ENCODE results near the gene A2ML1.
"Not testable (repeated sequence)": the region's sequence is repeated elsewhere in the genome, so short reads cannot be mapped to it uniquely, and the experiment has no call there.

The A2ML1 gene

GRCh38 chr12:8818526-8818925 is 3.9 kb upstream of the A2ML1 start:
- H3K36me3 ChIP-seq (ENCODE audit: control insufficient read depth in 1 of 2, insufficient read depth in 2 of 2, low read length in 2 of 2): no peaks in the 10 kb centered on the region
- no peaks in the 10 kb centered on the region for H3K9me3 ChIP-seq (ENCODE audit: control insufficient read depth in 1 of 2, low read length in 2 of 2)
- H3K27me3 ChIP-seq (ENCODE audit: low read depth, low read length): no peaks in the 10 kb centered on the region
- H3K4me3 ChIP-seq (ENCODE audit: low read depth in 1 of 2, low read length in 2 of 2): no peak overlapping the region
- H3K4me1 ChIP-seq (ENCODE audit: control insufficient read depth in 1 of 2, insufficient read depth in 2 of 2, low read length in 2 of 2): no peaks in the 10 kb centered on the region
- no peak overlapping the region for H3K27ac ChIP-seq (ENCODE audit: low read length)

DNA sequence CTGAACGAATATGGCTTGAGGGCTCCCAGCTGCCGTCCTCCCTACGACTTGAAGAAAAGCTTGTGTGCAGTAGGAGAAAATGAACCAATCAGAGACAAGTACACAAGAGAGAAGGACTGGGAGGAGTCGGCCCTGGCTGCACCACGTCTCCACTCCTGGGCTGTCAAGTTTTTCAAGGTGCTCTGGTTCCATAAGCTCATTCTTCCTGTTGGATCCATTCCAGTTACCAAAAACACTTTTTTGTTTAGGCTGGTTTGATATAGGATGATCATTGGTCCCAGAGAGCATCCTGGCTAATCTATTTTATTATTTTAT is 2.8 kb upstream of the A2ML1 start:
- Histone ChIP-seq H3K4me3 (ENCODE audit: low read depth in 1 of 2, low read length in 2 of 2) (no peak overlapping the region), H3K36me3 (ENCODE audit: control insufficient read depth in 1 of 2, insufficient read depth in 2 of 2, low read length in 2 of 2) (no peaks in the 10 kb centered on the region), H3K4me1 (ENCODE audit: control insufficient read depth in 1 of 2, insufficient read depth in 2 of 2, low read length in 2 of 2) (no peaks in the 10 kb centered on the region), H3K9me3 (ENCODE audit: control insufficient read depth in 1 of 2, low read length in 2 of 2) (no peaks in the 10 kb centered on the region), H3K27ac (ENCODE audit: low read length) (no peak overlapping the region), H3K27me3 (ENCODE audit: low read depth, low read length) (no peaks in the 10 kb centered on the region)

DNA sequence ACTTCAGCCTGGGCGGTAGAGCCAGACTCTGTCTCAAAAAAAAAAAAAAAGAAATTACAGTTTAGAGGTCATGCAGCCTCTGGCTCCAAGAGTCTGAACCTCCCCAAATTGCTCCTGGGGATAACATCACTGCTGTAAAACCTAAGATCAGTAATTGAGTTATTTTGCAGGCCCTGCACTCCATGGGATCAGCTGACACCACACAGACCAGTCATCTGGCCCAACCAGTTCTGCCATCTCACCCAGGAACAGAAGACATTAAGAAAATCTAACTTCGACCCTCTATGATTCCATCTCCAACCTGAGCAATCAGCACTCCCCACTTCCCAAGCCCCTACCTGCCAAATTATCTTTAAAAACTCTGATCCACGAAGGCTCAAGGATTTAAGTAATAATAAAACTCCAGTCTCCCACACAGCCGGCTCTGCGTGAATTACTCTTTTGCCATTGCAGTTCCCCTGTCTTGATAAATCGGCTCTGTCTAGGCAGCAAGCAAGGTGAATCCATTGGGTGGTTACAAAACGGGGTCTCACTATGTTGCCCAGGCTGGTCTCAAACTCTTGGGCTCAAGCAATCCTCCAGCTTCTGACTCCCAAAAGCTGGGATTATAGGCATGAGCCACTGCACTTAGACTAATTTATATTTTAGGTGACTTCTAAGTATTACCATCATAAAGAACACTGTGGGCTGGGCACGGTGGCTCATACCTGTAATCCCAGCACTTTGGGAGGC is 1.6 kb upstream of the A2ML1 start:
- H3K4me3 ChIP-seq (ENCODE audit: low read depth in 1 of 2, low read length in 2 of 2); H3K27me3 ChIP-seq (ENCODE audit: low read depth, low read length); H3K9me3 ChIP-seq (ENCODE audit: control insufficient read depth in 1 of 2, low read length in 2 of 2); H3K4me1 ChIP-seq (ENCODE audit: control insufficient read depth in 1 of 2, insufficient read depth in 2 of 2, low read length in 2 of 2); H3K36me3 ChIP-seq (ENCODE audit: control insufficient read depth in 1 of 2, insufficient read depth in 2 of 2, low read length in 2 of 2); H3K27ac ChIP-seq (ENCODE audit: low read length): not testable (repeated sequence)

DNA sequence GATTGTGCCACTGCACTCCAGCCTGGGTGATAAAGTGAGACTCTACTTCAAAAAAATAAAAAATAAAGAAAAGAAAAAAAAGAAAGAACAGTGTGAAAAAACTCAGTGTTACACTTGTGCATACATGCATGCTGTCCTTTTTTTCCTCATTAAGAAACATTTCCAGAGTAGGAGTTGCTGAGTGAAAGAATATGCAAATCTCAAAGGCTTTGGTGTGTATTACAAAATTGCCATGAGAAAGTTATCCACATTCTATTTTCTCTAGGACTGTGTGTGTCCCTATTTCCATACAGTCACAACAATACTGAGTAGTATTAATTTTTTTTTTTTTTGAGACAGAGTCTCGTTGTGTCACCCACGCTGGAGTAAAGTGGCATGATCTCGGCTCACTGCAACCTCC is 830 bp upstream of the A2ML1 start:
- Histone ChIP-seq H3K27me3 (ENCODE audit: low read depth, low read length) (no peaks in the 10 kb centered on the region), H3K27ac (ENCODE audit: low read length) (no peak overlapping the region), H3K4me1 (ENCODE audit: control insufficient read depth in 1 of 2, insufficient read depth in 2 of 2, low read length in 2 of 2) (no peaks in the 10 kb centered on the region), H3K36me3 (ENCODE audit: control insufficient read depth in 1 of 2, insufficient read depth in 2 of 2, low read length in 2 of 2) (no peaks in the 10 kb centered on the region), H3K4me3 (ENCODE audit: low read depth in 1 of 2, low read length in 2 of 2) (no peak overlapping the region), H3K9me3 (ENCODE audit: control insufficient read depth in 1 of 2, low read length in 2 of 2) (no peaks in the 10 kb centered on the region)

DNA sequence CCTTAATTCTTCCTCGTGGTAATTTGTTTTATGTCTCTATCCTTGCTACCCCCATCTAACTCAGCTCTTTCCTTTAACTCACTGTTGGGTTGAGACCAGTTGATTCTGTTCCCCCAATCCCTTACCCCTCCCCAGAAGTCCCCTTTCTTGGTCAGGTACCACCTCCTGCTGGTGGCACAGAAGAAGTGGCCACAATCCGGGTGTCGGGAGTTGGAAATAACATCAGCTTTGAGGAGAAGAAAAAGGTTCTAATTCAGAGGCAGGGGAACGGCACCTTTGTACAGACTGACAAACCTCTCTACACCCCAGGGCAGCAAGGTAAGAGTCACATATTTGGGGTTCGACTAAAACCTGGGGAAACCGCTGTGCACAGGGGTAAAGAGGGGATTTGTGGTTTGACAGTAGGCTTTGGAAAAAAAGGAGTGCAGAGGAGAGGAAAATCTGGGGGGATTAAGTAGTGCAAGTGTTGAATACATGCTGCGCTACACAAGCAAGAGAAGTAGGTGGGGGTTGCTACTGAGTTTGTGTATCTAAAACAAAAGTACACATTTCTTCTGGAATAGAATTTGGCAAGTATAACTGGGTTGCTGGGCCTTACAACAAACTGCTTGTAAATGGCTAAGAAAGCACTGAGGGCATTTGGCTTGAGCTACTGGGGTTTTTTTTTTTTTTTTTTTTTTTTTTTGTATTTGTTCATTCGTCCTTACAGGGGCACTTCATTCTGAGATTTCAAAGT is 1.3 kb downstream of the A2ML1 start:
- no peak overlapping the region for H3K27ac ChIP-seq (ENCODE audit: low read length)
- no peaks in the 10 kb centered on the region for H3K27me3 ChIP-seq (ENCODE audit: low read depth, low read length)
- no peaks in the 10 kb centered on the region for H3K4me1 ChIP-seq (ENCODE audit: control insufficient read depth in 1 of 2, insufficient read depth in 2 of 2, low read length in 2 of 2)
- no peak overlapping the region for H3K4me3 ChIP-seq (ENCODE audit: low read depth in 1 of 2, low read length in 2 of 2)
- no peaks in the 10 kb centered on the region for H3K36me3 ChIP-seq (ENCODE audit: control insufficient read depth in 1 of 2, insufficient read depth in 2 of 2, low read length in 2 of 2)
- no peaks in the 10 kb centered on the region for H3K9me3 ChIP-seq (ENCODE audit: control insufficient read depth in 1 of 2, low read length in 2 of 2)

GRCh38 chr12:8827551-8828256 is 5.3 kb downstream of the A2ML1 start:
- no peak overlapping the region for H3K4me3 ChIP-seq (ENCODE audit: low read depth in 1 of 2, low read length in 2 of 2)
- no peaks in the 10 kb centered on the region for H3K9me3 ChIP-seq (ENCODE audit: control insufficient read depth in 1 of 2, low read length in 2 of 2)
- no peaks in the 10 kb centered on the region for H3K4me1 ChIP-seq (ENCODE audit: control insufficient read depth in 1 of 2, insufficient read depth in 2 of 2, low read length in 2 of 2)
- no peaks in the 10 kb centered on the region for H3K36me3 ChIP-seq (ENCODE audit: control insufficient read depth in 1 of 2, insufficient read depth in 2 of 2, low read length in 2 of 2)
- no peak overlapping the region for H3K27ac ChIP-seq (ENCODE audit: low read length)
- H3K27me3 ChIP-seq (ENCODE audit: low read depth, low read length): no peaks in the 10 kb centered on the region

DNA sequence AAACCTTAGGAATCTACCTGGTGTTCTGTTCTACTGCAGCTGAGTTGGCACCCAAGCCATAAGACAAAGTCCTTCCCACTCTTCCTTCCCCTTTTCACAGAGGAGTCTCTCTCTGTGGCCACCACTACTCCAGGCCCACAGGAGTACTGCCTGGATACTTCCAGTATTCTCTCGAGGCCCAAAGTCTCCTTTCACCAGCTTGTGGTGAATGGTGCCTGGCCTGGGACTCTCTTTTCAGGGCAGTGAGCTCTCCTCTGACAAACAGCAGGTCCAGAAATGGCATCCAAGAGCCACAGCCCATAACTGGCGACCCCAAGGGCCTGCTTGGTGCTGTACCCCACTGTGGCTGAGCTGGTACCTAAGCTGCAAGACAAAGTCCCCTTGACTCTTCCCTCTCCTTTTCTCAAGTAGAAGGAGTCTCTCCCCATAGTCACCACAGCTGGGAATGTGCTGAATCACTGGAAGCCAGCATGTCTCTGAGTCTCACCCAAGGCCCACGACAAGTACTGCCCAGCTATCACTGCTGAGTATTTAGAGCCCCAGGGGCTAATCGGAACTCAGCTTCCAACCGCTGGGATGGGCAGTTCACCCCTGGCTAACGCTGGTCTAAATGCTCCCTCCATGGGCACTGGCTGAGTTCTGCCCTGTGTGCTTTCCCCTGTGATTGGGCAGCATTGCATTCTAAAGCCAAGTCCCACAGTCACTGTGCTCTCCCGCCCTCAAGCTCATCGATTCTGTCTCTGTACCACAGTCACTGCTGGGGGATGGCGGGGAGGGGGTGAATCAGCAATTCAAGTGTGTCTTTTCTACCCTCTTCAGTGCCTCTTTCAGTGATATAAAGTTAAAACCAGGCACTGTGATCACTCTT is 6.1 kb downstream of the A2ML1 start:
- no peak overlapping the region for H3K4me3 ChIP-seq (ENCODE audit: low read depth in 1 of 2, low read length in 2 of 2)
- no peaks in the 10 kb centered on the region for H3K4me1 ChIP-seq (ENCODE audit: control insufficient read depth in 1 of 2, insufficient read depth in 2 of 2, low read length in 2 of 2)
- H3K9me3 ChIP-seq (ENCODE audit: control insufficient read depth in 1 of 2, low read length in 2 of 2): no peaks in the 10 kb centered on the region
- H3K27ac ChIP-seq (ENCODE audit: low read length): no peak overlapping the region
- no peaks in the 10 kb centered on the region for H3K27me3 ChIP-seq (ENCODE audit: low read depth, low read length)
- H3K36me3 ChIP-seq (ENCODE audit: control insufficient read depth in 1 of 2, insufficient read depth in 2 of 2, low read length in 2 of 2): no peaks in the 10 kb centered on the region

- no peak overlapping the region for H3K4me3 ChIP-seq (ENCODE audit: low read depth in 1 of 2, low read length in 2 of 2)
- H3K27me3 ChIP-seq (ENCODE audit: low read depth, low read length): no peaks in the 10 kb centered on the region
These were observed 6.7 kb downstream of the A2ML1 start for GRCh38 chr12:8829125-8829518.

DNA sequence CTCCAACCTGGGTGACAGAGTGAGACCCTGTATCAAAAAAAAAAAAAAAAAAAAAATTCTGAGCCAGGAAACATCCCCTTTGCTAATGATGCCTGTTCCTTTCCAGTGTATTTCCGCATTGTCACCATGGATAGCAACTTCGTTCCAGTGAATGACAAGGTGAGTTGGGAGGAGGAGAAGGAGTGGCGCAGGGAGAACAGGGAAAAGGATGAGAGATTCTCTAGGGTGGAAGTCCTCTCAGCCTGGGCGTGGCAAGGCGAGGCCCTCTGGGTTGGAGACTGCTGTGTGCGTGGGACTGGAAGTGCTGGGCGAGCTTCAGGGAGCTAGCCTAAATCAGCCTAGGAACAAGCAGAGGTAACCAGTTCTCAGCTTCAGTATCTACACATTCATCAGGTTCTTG is 7.2 kb downstream of the A2ML1 start:
- Histone ChIP-seq H3K36me3 (ENCODE audit: control insufficient read depth in 1 of 2, insufficient read depth in 2 of 2, low read length in 2 of 2) (no peaks in the 10 kb centered on the region), H3K4me1 (ENCODE audit: control insufficient read depth in 1 of 2, insufficient read depth in 2 of 2, low read length in 2 of 2) (no peaks in the 10 kb centered on the region), H3K4me3 (ENCODE audit: low read depth in 1 of 2, low read length in 2 of 2) (no peak overlapping the region), H3K27ac (ENCODE audit: low read length) (no peak overlapping the region), H3K9me3 (ENCODE audit: control insufficient read depth in 1 of 2, low read length in 2 of 2) (no peaks in the 10 kb centered on the region), H3K27me3 (ENCODE audit: low read depth, low read length) (no peaks in the 10 kb centered on the region)

More at GRCh38 chr12:8829125-8829518, 6.7 kb downstream of the A2ML1 start:
- no peaks in the 10 kb centered on the region for H3K4me1 ChIP-seq (ENCODE audit: control insufficient read depth in 1 of 2, insufficient read depth in 2 of 2, low read length in 2 of 2)
- no peaks in the 10 kb centered on the region for H3K36me3 ChIP-seq (ENCODE audit: control insufficient read depth in 1 of 2, insufficient read depth in 2 of 2, low read length in 2 of 2)
- H3K27ac ChIP-seq (ENCODE audit: low read length): no peak overlapping the region
- no peaks in the 10 kb centered on the region for H3K9me3 ChIP-seq (ENCODE audit: control insufficient read depth in 1 of 2, low read length in 2 of 2)

DNA sequence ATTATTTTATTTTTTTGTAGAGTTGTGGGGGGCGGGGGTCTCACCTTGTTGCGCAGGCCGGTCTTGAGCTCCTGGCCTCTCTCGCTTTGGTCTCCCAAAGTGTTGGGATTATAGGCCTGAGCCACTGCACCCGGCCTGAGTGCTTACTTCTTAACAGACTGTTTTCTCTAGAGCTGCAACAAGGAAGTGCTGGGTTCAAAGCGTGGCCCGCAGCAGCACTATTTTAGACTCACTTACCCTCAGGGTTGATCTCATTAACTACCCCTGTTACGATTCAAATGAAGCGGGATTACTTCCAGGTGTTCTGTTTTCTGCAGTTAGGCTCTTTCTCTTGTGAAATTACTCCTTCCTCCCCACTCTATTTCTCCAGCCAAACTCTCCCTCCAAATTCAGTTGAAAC is 8.7 kb downstream of the A2ML1 start:
- Histone ChIP-seq H3K4me3 (ENCODE audit: low read depth in 1 of 2, low read length in 2 of 2) (no peak overlapping the region), H3K4me1 (ENCODE audit: control insufficient read depth in 1 of 2, insufficient read depth in 2 of 2, low read length in 2 of 2) (no peaks in the 10 kb centered on the region), H3K27ac (ENCODE audit: low read length) (no peak overlapping the region), H3K9me3 (ENCODE audit: control insufficient read depth in 1 of 2, low read length in 2 of 2) (no peaks in the 10 kb centered on the region), H3K27me3 (ENCODE audit: low read depth, low read length) (no peaks in the 10 kb centered on the region), H3K36me3 (ENCODE audit: control insufficient read depth in 1 of 2, insufficient read depth in 2 of 2, low read length in 2 of 2) (no peaks in the 10 kb centered on the region)

DNA sequence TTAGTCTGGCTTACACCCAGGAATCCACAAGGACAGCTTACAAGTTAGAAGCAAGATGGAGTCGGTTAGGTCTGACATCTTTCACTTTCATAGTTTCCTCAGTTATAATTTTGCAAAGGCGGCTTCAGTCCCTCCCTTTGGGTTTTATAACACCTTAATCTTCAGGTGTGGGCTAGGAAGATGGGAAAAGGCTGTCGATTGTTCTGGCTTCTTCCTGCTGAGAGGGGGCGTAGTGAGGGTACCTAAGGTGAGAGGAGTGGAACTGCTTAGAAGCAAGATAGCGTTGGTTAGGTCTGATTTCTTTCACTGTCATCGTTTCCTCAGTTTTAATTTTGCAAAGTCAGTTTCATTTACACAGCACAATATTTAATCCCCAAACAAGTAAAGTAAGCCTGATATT is 10.1 kb downstream of the A2ML1 start:
- Histone ChIP-seq H3K4me3 (ENCODE audit: low read depth in 1 of 2, low read length in 2 of 2) (no peak overlapping the region), H3K9me3 (ENCODE audit: control insufficient read depth in 1 of 2, low read length in 2 of 2) (no peaks in the 10 kb centered on the region), H3K4me1 (ENCODE audit: control insufficient read depth in 1 of 2, insufficient read depth in 2 of 2, low read length in 2 of 2) (no peaks in the 10 kb centered on the region)

More for the DNA sequence above, 10.1 kb downstream of the A2ML1 start:
- H3K27ac ChIP-seq (ENCODE audit: low read length): no peak overlapping the region
- H3K27me3 ChIP-seq (ENCODE audit: low read depth, low read length): no peaks in the 10 kb centered on the region
- no peaks in the 10 kb centered on the region for H3K36me3 ChIP-seq (ENCODE audit: control insufficient read depth in 1 of 2, insufficient read depth in 2 of 2, low read length in 2 of 2)

Data from muscle layer of duodenum (tissue), 2 donors.